Aorta (tissue), 5 donors: ENCODE data around the gene TMTC2. TPM values are rescaled to one million over a fixed set of nuclear protein-coding genes. Genes with fewer than 3 reads are reported as not detected.

Source experiments
- ATAC-seq: fragments of 200-7000 bp; cut with Tn5 transposase; one replicate; pipeline ENCODE4 v1.9.1; 2022; ENCODE audit warnings: moderate library complexity; ENCODE audit not compliant: low FRiP score
- DNase-seq, 2 donors: peaks; one replicate each; pipeline ENCODE4 v3.0.0-alpha.2; 2020
- H3K27ac ChIP-seq, 2 donors: one replicate each; pipeline ENCODE4 v1.5.1; 2013; ENCODE audit warnings: low read length in 2 of 2, mild to moderate bottlenecking in 2 of 2, moderate library complexity in 2 of 2, control low read depth in 1 of 2, inconsistent platforms in 1 of 2, low read depth in 1 of 2
- H3K27me3 ChIP-seq, 2 donors: one replicate each; pipeline ENCODE4 v1.6.1; 2013; ENCODE audit warnings: control low read depth in 1 of 2, low read length in 1 of 2, mild to moderate bottlenecking in 1 of 2, moderate library complexity in 1 of 2; ENCODE audit not compliant: insufficient read depth in 2 of 2, control insufficient read depth in 1 of 2
- H3K36me3 ChIP-seq, 2 donors: one replicate each; pipeline ENCODE4 v1.6.1; 2013; ENCODE audit warnings: control low read depth in 1 of 2, low read length in 1 of 2, mild to moderate bottlenecking in 1 of 2; ENCODE audit not compliant: insufficient read depth in 2 of 2, control insufficient read depth in 1 of 2
- H3K4me1 ChIP-seq, 2 donors: one replicate each; pipeline ENCODE4 v1.6.1; 2013; ENCODE audit warnings: low read length in 2 of 2, control low read depth in 1 of 2, mild to moderate bottlenecking in 1 of 2, moderate library complexity in 1 of 2; ENCODE audit not compliant: insufficient read depth in 2 of 2, control insufficient read depth in 1 of 2
- H3K4me3 ChIP-seq, 2 donors: one replicate each; pipeline ENCODE4 v1.5.1; 2013; ENCODE audit warnings: low read length in 2 of 2, control low read depth in 1 of 2, mild to moderate bottlenecking in 1 of 2
- H3K9me3 ChIP-seq: one replicate; pipeline ENCODE4 v1.6.1; 2013; ENCODE audit warnings: mild to moderate bottlenecking, low read length; ENCODE audit not compliant: control insufficient read depth
- WGBS, 2 donors: extraction: QIAGEN DNeasy Blood & Tissue Kit; methylation state at CpG; one replicate each; pipeline ENCODE4 v1.1.7; 2013; 5-methylcytosine and 5-hydroxymethylcytosine counted together
- intact Hi-C, 2 donors: fragments of 100-400 bp; cut with DNase I; formaldehyde crosslinking; loops; one replicate each; pipeline versions ENCODE4 v1.14.2 to v1.15.0; 2022
- polyA plus RNA-seq, 2 donors: library from polyadenylated mRNA; stranded (reverse); fragments of 200-250 nt; gene quantifications; one replicate each; pipeline ENCODE4 v1.2.3, GENCODE V29; 2013
- total RNA-seq, 2 donors: library from RNA; stranded (reverse); fragmentation: NEBNext Ultra II Directional; extraction: Animal tissue kit (Norgen Biotek cat#: 25700); gene quantifications; one replicate each; pipeline ENCODE4 v1.2.1, GENCODE V29; 2021
- donor health status: healthy with polysubstance abuse.
- donor health status: Bipolar disorder and iron deficiency.
- donor health status: DM: no; HTN: no; CAD: no.
- donor health status: DM: no; HTN: no; CAD: no.
- donor health status: DM: yes; HTN: yes; CAD: no.

The TMTC2 gene
- total and polyA plus RNA-seq, 4 donors, result 0.50 to 10.9 (median 3.7) TPM

DNA sequence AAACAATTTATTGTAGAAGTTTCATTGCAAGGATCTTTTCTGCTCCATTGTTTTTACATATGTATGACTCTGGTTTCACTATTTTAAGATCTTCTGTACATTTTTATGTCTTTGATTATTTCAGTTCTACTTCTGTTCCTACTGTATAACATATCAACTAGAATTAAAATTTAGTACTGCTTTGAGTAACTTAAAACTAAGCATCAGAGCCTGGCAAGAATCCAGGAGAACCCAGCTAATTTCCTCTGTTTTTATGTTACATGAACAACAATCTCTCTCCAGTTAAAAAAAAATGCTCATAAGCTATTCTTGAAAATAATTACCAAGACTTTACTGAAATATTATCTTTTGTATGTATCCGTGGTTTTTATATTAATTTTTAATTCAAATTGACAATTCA lies 370.7 kb downstream of the TMTC2 start:
- H3K36me3 ChIP-seq, result no peaks in the 10 kb centered on the region
- DNase-seq (no peak), ATAC-seq (no peak)
- no peaks in the 10 kb centered on the region for H3K27me3 ChIP-seq
- WGBS, 2 donors, result 90 to 93% methylated on average over 1 of the region's 1 CpG
- H3K27ac ChIP-seq, result no peak overlapping the region
- H3K9me3 ChIP-seq, result no peaks in the 10 kb centered on the region
- no peaks in the 10 kb centered on the region for H3K4me1 ChIP-seq
- intact Hi-C loops, result no loop called here
- no peak overlapping the region for H3K4me3 ChIP-seq

DNA sequence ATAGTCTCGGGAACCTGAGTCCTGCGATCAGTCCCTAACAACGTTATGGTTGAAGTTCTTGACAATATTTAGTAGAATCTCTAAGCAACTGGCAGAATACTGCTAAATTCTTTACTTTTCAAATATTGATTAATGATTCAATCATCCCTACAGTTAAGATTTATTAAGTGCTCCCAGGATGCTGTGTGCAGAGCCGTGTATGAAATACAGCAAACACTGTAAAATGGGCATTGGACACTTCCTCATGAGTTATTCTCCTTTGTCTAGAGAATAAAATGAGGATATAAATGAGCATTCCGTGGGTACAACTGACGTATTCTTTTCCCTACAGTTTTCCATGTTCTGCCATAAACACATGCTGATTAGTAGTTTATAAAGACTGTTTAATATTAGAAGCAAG lies 372.4 kb downstream of the TMTC2 start:
- no peaks in the 10 kb centered on the region for H3K9me3 ChIP-seq
- no peak for DNase-seq
- no peaks in the 10 kb centered on the region for H3K36me3 ChIP-seq
- H3K4me1 ChIP-seq, result no peaks in the 10 kb centered on the region
- ATAC-seq, result no peak
- H3K27me3 ChIP-seq, result no peaks in the 10 kb centered on the region
- 77 to 86% methylated on average over 6 of the region's 6 CpGs for WGBS, 2 donors
- intact Hi-C loops, result no loop called here
- H3K27ac ChIP-seq, result no peak overlapping the region
- no peak overlapping the region for H3K4me3 ChIP-seq

DNA sequence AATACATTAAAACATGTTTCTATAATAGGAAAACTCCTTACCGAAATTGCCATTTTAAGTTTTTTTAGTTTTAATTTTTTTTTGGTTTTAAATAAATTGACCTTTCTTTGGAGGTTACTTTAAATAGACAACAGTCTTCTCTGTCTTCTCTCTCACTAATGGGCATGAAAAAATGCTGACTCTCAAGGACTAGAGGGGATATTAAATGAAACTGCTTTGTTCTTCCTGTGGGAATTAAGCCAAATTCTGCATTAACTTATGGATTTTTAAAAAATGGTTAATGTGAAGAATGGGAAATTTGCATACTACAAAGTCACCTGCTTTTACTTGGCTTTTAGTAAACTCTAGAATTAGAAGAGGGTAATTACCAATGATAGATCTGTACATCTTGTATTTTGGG lies 378.9 kb downstream of the TMTC2 start:
- H3K27me3 ChIP-seq, result no peaks in the 10 kb centered on the region
- WGBS, 2 donors, result 89 to 91% methylated on average over 1 of the region's 1 CpG
- DNase-seq (no peak), ATAC-seq (no peak)
- H3K4me1 ChIP-seq, result no peaks in the 10 kb centered on the region
- intact Hi-C loops, result no loop called here
- H3K36me3 ChIP-seq, result no peaks in the 10 kb centered on the region
- H3K27ac ChIP-seq, result no peak overlapping the region
- H3K9me3 ChIP-seq, result no peaks in the 10 kb centered on the region
- no peak overlapping the region for H3K4me3 ChIP-seq

DNA sequence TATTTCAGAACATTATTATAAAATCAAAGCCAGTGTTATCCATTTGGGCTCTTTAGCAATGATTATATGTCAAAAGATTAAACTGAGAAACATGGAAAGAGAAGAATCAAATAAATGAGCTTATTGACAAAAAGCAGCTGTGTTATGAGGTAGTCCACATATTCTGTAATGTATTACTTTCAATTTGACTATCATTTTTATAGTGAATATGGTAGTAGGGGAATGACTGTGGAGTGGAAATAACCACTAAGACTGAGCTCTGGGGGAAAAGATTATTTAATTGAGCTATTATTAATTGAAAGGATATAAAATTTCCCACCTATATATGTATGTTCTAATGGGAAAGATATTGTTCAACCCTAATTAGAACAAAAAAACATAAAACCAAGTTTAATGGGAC lies 381.3 kb downstream of the TMTC2 start:
- no peak for ATAC-seq
- H3K36me3 ChIP-seq, result no peaks in the 10 kb centered on the region
- intact Hi-C loops, result no loop called here

DNA sequence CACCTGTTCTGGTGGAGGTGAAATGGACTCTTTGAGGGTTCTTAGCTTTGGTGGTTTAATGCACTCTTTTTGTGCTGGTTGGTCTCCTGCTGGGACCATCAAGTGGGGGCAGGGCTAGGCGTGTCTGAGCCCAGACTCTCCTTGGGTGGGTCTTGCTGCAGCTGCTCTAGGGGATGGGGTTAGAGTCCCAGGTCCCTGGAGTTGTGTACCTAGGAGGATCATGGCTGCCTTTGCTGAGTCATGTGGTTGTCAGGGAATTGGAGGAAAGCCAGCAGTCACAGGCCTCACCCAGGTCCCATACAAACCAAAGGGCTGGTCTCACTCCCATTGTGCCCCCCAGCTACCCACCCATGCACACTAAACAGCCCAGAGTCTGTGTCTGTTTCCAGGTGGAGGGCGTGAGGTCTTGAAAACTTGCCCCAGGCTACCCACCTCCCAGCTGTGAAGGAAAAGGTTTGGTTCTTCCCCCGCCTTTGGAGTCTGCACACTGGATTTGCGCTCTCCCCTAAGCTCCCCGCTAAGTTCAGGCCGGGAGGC lies 387.7 kb downstream of the TMTC2 start:
- ATAC-seq, result no peak
- H3K36me3 ChIP-seq, result no peaks in the 10 kb centered on the region
- no peaks in the 10 kb centered on the region for H3K9me3 ChIP-seq
- no peak for DNase-seq
- no peak overlapping the region for H3K4me3 ChIP-seq
- no peaks in the 10 kb centered on the region for H3K27me3 ChIP-seq
- intact Hi-C loops, result no loop called here
- H3K4me1 ChIP-seq, result no peaks in the 10 kb centered on the region
- 97% methylated on average over 6 of the region's 6 CpGs for WGBS, 2 donors
- no peak overlapping the region for H3K27ac ChIP-seq

More for the DNA sequence above, 381.3 kb downstream of the TMTC2 start:
- Histone ChIP-seq H3K27ac (no peak overlapping the region), H3K27me3 (no peaks in the 10 kb centered on the region), H3K9me3 (no peaks in the 10 kb centered on the region), H3K4me3 (no peak overlapping the region), H3K4me1 (no peaks in the 10 kb centered on the region)
- no peak for DNase-seq

DNA sequence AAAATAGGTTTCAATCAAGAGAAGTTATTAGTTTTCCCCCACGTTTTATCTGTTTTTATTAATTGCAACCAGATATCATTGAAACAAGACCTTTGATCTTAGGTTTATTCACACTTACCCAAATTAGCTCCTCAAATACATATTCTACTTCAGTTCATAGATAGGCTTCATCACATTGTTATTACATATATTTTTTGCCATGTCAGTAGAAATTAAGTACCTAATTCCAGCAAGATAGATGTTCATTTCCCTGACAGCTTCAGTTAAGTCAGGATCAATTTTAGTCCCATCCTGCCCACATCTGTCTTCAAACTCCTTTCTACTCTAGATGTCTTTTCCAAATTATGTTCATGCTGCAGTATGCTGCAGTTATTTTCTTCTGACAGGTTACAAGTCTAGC lies 388.8 kb downstream of the TMTC2 start:
- ATAC-seq, result no peak
- no peak overlapping the region for H3K27ac ChIP-seq
- no peaks in the 10 kb centered on the region for H3K9me3 ChIP-seq
- no peak overlapping the region for H3K4me3 ChIP-seq
- DNase-seq, result no peak
- WGBS, 2 donors, result 77 to 84% methylated on average over 1 of the region's 1 CpG
- intact Hi-C loops, result no loop called here
- no peaks in the 10 kb centered on the region for H3K27me3 ChIP-seq
- no peaks in the 10 kb centered on the region for H3K36me3 ChIP-seq
- no peaks in the 10 kb centered on the region for H3K4me1 ChIP-seq

DNA sequence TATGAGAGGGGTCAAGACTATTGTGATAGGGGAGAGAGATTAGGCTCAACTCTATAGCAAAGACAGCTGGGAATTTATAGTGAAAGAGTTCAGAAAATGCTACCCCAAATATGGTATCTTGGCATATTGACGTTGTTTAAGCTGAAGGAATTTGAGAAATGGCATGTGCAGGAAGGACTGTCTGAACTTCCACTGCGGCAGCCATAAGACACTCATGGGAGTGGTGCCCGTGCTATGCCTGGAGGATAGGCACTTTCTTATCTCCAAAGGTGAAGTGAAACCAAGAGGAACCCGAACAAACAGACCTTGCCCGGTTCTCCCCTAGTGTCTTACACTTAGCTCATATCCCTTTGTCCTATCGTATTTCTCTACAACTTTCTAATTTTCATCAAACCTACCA lies 390.3 kb downstream of the TMTC2 start:
- no peak for ATAC-seq

DNA sequence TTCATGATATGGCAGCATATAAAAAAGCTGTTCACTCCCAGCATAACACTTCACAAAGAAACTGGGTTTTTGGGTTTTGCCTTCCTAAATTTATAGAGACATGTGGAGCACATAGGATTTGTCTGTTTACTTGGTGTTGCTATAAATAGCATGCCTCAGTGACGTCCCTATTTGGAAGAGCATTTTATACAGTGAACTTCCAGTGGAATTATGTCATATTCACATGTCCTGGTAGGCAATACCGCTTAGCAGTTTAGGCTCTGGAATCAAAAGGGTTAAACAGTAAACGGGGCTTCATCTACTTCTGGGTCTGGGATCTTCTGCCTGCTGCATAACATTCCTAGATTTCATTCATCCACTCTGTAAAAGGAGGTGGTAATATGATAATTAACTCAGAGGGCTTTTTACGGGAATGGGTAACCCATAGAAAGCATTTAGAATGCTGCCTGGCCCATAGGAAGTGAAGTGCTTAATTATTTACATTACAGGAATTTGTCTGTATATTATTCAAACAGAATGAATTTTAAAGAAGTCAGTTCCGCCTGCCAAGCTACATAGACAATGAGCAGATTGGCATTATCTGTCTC lies 396.1 kb downstream of the TMTC2 start:
- Histone ChIP-seq H3K9me3 (no peaks in the 10 kb centered on the region), H3K27me3 (no peaks in the 10 kb centered on the region), H3K36me3 (no peaks in the 10 kb centered on the region), H3K27ac (no peak overlapping the region), H3K4me3 (no peak overlapping the region), H3K4me1 (no peaks in the 10 kb centered on the region)
- intact Hi-C loops, result no loop called here
- ATAC-seq (no peak), DNase-seq (no peak)
- WGBS, 2 donors, result 46 to 47% methylated on average over 5 of the region's 5 CpGs

More for the DNA sequence above, 390.3 kb downstream of the TMTC2 start:
- Histone ChIP-seq H3K4me3 (no peak overlapping the region), H3K36me3 (no peaks in the 10 kb centered on the region), H3K9me3 (no peaks in the 10 kb centered on the region), H3K27me3 (no peaks in the 10 kb centered on the region), H3K27ac (no peak overlapping the region), H3K4me1 (no peaks in the 10 kb centered on the region)
- WGBS, 2 donors, result 67 to 69% methylated on average over 6 of the region's 6 CpGs
- intact Hi-C loops, result no loop called here
- DNase-seq, result no peak

DNA sequence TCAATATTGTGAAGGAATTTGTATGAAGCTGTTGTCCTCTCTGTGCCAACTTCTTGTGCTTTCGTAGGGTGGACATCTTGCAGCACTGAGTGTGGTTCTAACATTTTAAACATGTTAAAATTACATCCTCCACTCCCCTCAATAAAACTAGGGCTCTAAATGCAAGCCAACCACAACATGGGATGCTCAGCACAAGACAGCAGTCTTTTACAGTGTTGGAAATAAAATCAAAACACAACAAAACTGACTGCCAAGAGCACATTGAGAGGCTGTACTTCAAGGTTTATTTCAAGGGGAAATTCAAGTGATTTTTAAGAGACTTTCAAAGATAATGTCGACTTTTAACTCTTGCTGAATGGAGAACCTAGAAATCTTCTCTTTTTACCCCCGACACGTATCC lies 396.9 kb downstream of the TMTC2 start:
- no peak overlapping the region for H3K4me3 ChIP-seq
- DNase-seq, result no peak
- 71% methylated on average over 4 of the region's 4 CpGs for WGBS, 2 donors
- H3K4me1 ChIP-seq, result no peaks in the 10 kb centered on the region
- no peaks in the 10 kb centered on the region for H3K27me3 ChIP-seq
- intact Hi-C loops, result no loop called here
- H3K36me3 ChIP-seq, result no peaks in the 10 kb centered on the region
- no peaks in the 10 kb centered on the region for H3K9me3 ChIP-seq
- ATAC-seq, result no peak
- H3K27ac ChIP-seq, result no peak overlapping the region
